ENCODE results near the gene BUB1B.

DNA sequence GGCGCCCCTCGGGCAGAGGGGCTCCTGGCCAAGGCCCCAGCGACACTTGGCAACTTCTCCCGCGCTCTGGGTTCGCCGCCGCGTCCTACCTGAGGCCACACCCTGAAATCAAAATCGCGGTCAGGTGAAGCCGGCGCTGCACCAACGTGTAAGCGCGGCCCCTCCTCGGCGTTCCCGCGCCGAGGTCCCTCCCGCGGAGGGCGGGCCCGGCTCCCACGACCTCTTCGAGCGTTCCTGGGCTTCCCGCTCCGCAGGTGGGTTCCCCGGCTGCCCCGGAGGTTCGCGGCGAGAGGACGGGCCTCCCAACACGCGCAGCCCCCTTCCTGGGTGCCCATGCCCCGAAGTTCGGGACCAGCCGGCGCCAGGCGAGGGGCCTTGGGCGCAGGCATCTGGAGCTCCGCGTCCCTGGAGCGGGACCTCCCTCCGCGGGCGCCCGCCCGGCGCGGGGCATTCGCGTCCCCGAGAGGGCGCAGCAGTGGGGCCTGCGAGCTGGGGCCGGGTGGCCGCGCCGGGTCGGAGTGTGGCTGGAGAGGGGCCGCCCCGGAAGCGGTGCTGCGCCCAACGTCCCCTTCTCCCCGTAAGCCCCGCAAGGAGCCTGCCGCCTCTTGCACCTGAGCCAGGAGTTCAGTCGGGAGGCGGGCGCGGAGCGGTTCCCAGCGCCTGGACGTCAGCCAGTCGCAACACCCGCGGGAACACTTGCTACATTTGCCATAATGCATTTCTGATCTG is 91.7 kb downstream of the BUB1B start:
- TF ChIP-seq POLR2AphosphoS5 (IDR thresholded peaks at IDR 0.05; ENCODE audit: low read depth, low read length) (no peak), POLR2A (IDR thresholded peaks at IDR 0.05; ENCODE audit: low read depth, low read length) (no peak)

Measured in GM12891 (cell line).